Neuron (in vitro differentiated cells): ENCODE data around the gene WDR1.

ENCODE experiments used
- H2AFZ ChIP-seq: one replicate; pipeline ENCODE4 v1.6.1; 2013; ENCODE audit warnings: low read depth, mild to moderate bottlenecking, inconsistent platforms, low read length, moderate library complexity
- H3K27me3 ChIP-seq: one replicate; pipeline ENCODE4 v1.6.1; 2013; ENCODE audit warnings: low read length; ENCODE audit not compliant: insufficient read depth
- H3K36me3 ChIP-seq: one replicate; pipeline ENCODE4 v1.6.1; 2013; ENCODE audit warnings: low read length; ENCODE audit not compliant: insufficient read depth
- H3K4me1 ChIP-seq: one replicate; pipeline ENCODE4 v1.6.1; 2013; ENCODE audit warnings: low read length; ENCODE audit not compliant: insufficient read depth
- H3K4me3 ChIP-seq: 2 replicates; pipeline ENCODE4 v1.5.1; 2013; ENCODE audit warnings: mild to moderate bottlenecking, low read length, moderate library complexity
- H3K9me3 ChIP-seq: one replicate; pipeline ENCODE4 v1.6.1; 2013; ENCODE audit warnings: low read length

The WDR1 gene

GRCh38 chr4:10116569-10117358 is at the start of gene WDR1:
Gene WDR1 (minus strand): TSS chr4:10116799. CDS start chr4:10116666, 133 bp downstream.
- peaks cover 17% of the 10 kb centered on the region for H3K4me1 ChIP-seq
- peak within 1 kb of the TSS; percentile 88 for H3K4me3 ChIP-seq
- H3K9me3 ChIP-seq = no peaks in the 10 kb centered on the region
- H3K36me3 ChIP-seq = peaks cover 40% of the 10 kb centered on the region
- H2AFZ ChIP-seq = no peak within 1 kb of the TSS
- H3K27me3 ChIP-seq = no peaks in the 10 kb centered on the region

GRCh38 chr4:10164877-10165283 is 48.3 kb upstream of the WDR1 start:
- Histone ChIP-seq H3K4me3 (no peak overlapping the region), H3K36me3 (no peaks in the 10 kb centered on the region), H3K9me3 (no peaks in the 10 kb centered on the region), H2AFZ (no peak overlapping the region), H3K4me1 (no peaks in the 10 kb centered on the region), H3K27me3 (peaks cover 2% of the 10 kb centered on the region)

GRCh38 chr4:10163296-10163695 is 46.7 kb upstream of the WDR1 start:
- Histone ChIP-seq H2AFZ (no peak overlapping the region), H3K4me3 (no peak overlapping the region), H3K9me3 (no peaks in the 10 kb centered on the region)

GRCh38 chr4:10162341-10163000 is 45.9 kb upstream of the WDR1 start:
- no peaks in the 10 kb centered on the region for H3K9me3 ChIP-seq
- H2AFZ ChIP-seq = no peak overlapping the region
- no peaks in the 10 kb centered on the region for H3K4me1 ChIP-seq
- no peaks in the 10 kb centered on the region for H3K36me3 ChIP-seq
- H3K4me3 ChIP-seq = no peak overlapping the region
- H3K27me3 ChIP-seq = peaks cover 2% of the 10 kb centered on the region

More at GRCh38 chr4:10163296-10163695, 46.7 kb upstream of the WDR1 start:
- Histone ChIP-seq H3K27me3 (peaks cover 2% of the 10 kb centered on the region), H3K4me1 (no peaks in the 10 kb centered on the region), H3K36me3 (no peaks in the 10 kb centered on the region)

- H3K4me1 ChIP-seq = no peaks in the 10 kb centered on the region
- H3K36me3 ChIP-seq = no peaks in the 10 kb centered on the region
- H2AFZ ChIP-seq = no peak overlapping the region
- H3K4me3 ChIP-seq = no peak overlapping the region
- H3K27me3 ChIP-seq = peaks cover 2% of the 10 kb centered on the region
- H3K9me3 ChIP-seq = no peaks in the 10 kb centered on the region
Observed at GRCh38 chr4:10161840-10162239, 45.2 kb upstream of the WDR1 start.

- Histone ChIP-seq H3K4me3 (no peak overlapping the region), H3K9me3 (no peaks in the 10 kb centered on the region), H3K27me3 (peaks cover 2% of the 10 kb centered on the region), H2AFZ (no peak overlapping the region), H3K4me1 (no peaks in the 10 kb centered on the region), H3K36me3 (no peaks in the 10 kb centered on the region)
Observed at GRCh38 chr4:10161146-10161545, 44.5 kb upstream of the WDR1 start.

- H2AFZ ChIP-seq = no peak overlapping the region
- no peaks in the 10 kb centered on the region for H3K9me3 ChIP-seq
- H3K4me3 ChIP-seq = no peak overlapping the region
- peaks cover 2% of the 10 kb centered on the region for H3K27me3 ChIP-seq
- H3K36me3 ChIP-seq = no peaks in the 10 kb centered on the region
- no peaks in the 10 kb centered on the region for H3K4me1 ChIP-seq
Observed at GRCh38 chr4:10160281-10160856, 43.8 kb upstream of the WDR1 start.

- H3K9me3 ChIP-seq = no peaks in the 10 kb centered on the region
- no peak overlapping the region for H2AFZ ChIP-seq
- H3K4me3 ChIP-seq = no peak overlapping the region
- H3K4me1 ChIP-seq = no peaks in the 10 kb centered on the region
- H3K27me3 ChIP-seq = peaks cover 2% of the 10 kb centered on the region
- H3K36me3 ChIP-seq = no peaks in the 10 kb centered on the region
Observed at GRCh38 chr4:10159671-10160070, 43.1 kb upstream of the WDR1 start.

- Histone ChIP-seq H3K27me3 (peaks cover 7% of the 10 kb centered on the region), H3K36me3 (no peaks in the 10 kb centered on the region), H3K9me3 (no peaks in the 10 kb centered on the region), H3K4me3 (no peak overlapping the region), H2AFZ (no peak overlapping the region), H3K4me1 (no peaks in the 10 kb centered on the region)
Observed at GRCh38 chr4:10158333-10158942, 41.8 kb upstream of the WDR1 start.

- Histone ChIP-seq H3K9me3 (no peaks in the 10 kb centered on the region), H2AFZ (no peak overlapping the region)
Observed at GRCh38 chr4:10157478-10158332, 41.1 kb upstream of the WDR1 start.

GRCh38 chr4:10154241-10154640 is 37.6 kb upstream of the WDR1 start:
- Histone ChIP-seq H3K4me1 (no peaks in the 10 kb centered on the region), H2AFZ (no peak overlapping the region), H3K9me3 (no peaks in the 10 kb centered on the region), H3K36me3 (no peaks in the 10 kb centered on the region), H3K4me3 (no peak overlapping the region), H3K27me3 (peaks cover 7% of the 10 kb centered on the region)

More at GRCh38 chr4:10157478-10158332, 41.1 kb upstream of the WDR1 start:
- no peak overlapping the region for H3K4me3 ChIP-seq
- peaks cover 7% of the 10 kb centered on the region for H3K27me3 ChIP-seq
- H3K36me3 ChIP-seq = no peaks in the 10 kb centered on the region
- no peaks in the 10 kb centered on the region for H3K4me1 ChIP-seq

GRCh38 chr4:10153161-10153560 is 36.6 kb upstream of the WDR1 start:
- Histone ChIP-seq H3K4me1 (no peaks in the 10 kb centered on the region), H3K4me3 (no peak overlapping the region), H3K36me3 (no peaks in the 10 kb centered on the region), H3K9me3 (no peaks in the 10 kb centered on the region), H2AFZ (no peak overlapping the region), H3K27me3 (peaks cover 7% of the 10 kb centered on the region)
